Stimulated activated CD8-positive, alpha-beta memory T cell treated with anti-CD3 and anti-CD28 coated beads, Interleukin-12 subunit alpha, Interleukin-12 subunit beta, amount 100 ng/mL, for 4 hours (primary cell): ENCODE results near the gene LTA.

ENCODE experiments used
- DNase-seq: peaks from one replicate; pipeline ENCODE4 v3.0.0-alpha.2; 2020; ENCODE audit warnings: low read depth

The LTA gene

DNA sequence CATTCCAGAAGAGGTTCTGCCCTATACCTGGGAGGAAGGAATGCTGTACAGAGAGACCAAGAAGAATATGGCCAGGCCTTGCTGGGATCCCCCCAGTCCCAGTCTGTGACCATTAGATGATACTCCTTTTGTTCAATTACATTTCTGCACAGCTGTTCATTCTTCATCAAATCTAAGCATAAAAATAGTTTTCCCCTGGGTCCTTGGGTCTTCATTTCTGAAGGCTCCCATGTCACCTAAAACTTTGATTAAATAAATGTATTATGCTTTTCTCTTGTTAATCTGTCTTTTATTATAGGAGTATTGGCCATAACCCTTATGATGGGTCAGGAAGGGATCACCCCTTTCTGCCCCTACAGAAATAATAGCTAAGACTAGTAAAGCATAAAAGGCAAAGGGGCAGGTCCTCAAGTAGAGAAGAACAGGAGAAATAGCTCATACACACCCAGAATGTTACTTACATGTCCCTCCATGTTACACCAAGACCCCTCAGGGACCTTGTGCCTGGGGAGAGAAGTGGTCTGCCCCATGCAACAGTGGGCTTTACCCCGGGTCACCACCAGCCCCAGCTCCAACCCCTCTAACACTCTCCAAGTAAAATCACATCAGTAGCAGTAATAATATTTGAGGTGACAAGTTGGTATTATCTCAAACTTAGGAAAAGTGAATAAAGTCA is 2.1 kb upstream of the LTA start:
- no peak for DNase-seq

DNA sequence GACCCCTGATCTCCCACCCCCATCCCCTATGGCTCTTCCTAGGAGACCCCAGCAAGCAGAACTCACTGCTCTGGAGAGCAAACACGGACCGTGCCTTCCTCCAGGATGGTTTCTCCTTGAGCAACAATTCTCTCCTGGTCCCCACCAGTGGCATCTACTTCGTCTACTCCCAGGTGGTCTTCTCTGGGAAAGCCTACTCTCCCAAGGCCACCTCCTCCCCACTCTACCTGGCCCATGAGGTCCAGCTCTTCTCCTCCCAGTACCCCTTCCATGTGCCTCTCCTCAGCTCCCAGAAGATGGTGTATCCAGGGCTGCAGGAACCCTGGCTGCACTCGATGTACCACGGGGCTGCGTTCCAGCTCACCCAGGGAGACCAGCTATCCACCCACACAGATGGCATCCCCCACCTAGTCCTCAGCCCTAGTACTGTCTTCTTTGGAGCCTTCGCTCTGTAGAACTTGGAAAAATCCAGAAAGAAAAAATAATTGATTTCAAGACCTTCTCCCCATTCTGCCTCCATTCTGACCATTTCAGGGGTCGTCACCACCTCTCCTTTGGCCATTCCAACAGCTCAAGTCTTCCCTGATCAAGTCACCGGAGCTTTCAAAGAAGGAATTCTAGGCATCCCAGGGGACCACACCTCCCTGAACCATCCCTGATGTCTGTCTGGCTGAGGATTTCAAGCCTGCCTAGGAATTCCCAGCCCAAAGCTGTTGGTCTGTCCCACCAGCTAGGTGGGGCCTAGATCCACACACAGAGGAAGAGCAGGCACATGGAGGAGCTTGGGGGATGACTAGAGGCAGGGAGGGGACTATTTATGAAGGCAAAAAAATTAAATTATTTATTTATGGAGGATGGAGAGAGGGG is 1.4 kb downstream of the LTA start:
- DNase-seq = no peak

DNA sequence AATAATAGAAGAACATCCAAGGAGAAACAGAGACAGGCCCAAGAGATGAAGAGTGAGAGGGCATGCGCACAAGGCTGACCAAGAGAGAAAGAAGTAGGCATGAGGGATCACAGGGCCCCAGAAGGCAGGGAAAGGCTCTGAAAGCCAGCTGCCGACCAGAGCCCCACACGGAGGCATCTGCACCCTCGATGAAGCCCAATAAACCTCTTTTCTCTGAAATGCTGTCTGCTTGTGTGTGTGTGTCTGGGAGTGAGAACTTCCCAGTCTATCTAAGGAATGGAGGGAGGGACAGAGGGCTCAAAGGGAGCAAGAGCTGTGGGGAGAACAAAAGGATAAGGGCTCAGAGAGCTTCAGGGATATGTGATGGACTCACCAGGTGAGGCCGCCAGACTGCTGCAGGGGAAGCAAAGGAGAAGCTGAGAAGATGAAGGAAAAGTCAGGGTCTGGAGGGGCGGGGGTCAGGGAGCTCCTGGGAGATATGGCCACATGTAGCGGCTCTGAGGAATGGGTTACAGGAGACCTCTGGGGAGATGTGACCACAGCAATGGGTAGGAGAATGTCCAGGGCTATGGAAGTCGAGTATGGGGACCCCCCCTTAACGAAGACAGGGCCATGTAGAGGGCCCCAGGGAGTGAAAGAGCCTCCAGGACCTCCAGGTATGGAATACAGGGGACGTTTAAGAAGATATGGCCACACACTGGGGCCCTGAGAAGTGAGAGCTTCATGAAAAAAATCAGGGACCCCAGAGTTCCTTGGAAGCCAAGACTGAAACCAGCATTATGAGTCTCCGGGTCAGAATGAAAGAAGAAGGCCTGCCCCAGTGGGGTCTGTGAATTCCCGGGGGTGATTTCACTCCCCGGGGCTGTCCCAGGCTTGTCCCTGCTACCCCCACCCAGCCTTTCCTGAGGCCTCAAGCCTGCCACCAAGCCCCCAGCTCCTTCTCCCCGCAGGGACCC is 2.3 kb downstream of the LTA start:
- DNase-seq = no peak

DNA sequence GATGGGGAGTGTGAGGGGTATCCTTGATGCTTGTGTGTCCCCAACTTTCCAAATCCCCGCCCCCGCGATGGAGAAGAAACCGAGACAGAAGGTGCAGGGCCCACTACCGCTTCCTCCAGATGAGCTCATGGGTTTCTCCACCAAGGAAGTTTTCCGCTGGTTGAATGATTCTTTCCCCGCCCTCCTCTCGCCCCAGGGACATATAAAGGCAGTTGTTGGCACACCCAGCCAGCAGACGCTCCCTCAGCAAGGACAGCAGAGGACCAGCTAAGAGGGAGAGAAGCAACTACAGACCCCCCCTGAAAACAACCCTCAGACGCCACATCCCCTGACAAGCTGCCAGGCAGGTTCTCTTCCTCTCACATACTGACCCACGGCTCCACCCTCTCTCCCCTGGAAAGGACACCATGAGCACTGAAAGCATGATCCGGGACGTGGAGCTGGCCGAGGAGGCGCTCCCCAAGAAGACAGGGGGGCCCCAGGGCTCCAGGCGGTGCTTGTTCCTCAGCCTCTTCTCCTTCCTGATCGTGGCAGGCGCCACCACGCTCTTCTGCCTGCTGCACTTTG is 3.3 kb downstream of the LTA start, which contains the start of gene TNF:
Gene TNF (plus strand): TSS at position 231 of the 567 bp plus-strand sequence. CDS start 177 bp downstream, at position 408.
- peak; percentile 59 for DNase-seq

DNA sequence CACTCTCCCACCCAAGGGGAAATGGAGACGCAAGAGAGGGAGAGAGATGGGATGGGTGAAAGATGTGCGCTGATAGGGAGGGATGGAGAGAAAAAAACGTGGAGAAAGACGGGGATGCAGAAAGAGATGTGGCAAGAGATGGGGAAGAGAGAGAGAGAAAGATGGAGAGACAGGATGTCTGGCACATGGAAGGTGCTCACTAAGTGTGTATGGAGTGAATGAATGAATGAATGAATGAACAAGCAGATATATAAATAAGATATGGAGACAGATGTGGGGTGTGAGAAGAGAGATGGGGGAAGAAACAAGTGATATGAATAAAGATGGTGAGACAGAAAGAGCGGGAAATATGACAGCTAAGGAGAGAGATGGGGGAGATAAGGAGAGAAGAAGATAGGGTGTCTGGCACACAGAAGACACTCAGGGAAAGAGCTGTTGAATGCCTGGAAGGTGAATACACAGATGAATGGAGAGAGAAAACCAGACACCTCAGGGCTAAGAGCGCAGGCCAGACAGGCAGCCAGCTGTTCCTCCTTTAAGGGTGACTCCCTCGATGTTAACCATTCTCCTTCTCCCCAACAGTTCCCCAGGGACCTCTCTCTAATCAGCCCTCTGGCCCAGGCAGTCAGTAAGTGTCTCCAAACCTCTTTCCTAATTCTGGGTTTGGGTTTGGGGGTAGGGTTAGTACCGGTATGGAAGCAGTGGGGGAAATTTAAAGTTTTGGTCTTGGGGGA is 4.0 kb downstream of the LTA start:
- no peak for DNase-seq

DNA sequence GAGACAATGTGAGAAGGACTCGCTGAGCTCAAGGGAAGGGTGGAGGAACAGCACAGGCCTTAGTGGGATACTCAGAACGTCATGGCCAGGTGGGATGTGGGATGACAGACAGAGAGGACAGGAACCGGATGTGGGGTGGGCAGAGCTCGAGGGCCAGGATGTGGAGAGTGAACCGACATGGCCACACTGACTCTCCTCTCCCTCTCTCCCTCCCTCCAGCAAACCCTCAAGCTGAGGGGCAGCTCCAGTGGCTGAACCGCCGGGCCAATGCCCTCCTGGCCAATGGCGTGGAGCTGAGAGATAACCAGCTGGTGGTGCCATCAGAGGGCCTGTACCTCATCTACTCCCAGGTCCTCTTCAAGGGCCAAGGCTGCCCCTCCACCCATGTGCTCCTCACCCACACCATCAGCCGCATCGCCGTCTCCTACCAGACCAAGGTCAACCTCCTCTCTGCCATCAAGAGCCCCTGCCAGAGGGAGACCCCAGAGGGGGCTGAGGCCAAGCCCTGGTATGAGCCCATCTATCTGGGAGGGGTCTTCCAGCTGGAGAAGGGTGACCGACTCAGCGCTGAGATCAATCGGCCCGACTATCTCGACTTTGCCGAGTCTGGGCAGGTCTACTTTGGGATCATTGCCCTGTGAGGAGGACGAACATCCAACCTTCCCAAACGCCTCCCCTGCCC is 4.9 kb downstream of the LTA start:
- no peak for DNase-seq

DNA sequence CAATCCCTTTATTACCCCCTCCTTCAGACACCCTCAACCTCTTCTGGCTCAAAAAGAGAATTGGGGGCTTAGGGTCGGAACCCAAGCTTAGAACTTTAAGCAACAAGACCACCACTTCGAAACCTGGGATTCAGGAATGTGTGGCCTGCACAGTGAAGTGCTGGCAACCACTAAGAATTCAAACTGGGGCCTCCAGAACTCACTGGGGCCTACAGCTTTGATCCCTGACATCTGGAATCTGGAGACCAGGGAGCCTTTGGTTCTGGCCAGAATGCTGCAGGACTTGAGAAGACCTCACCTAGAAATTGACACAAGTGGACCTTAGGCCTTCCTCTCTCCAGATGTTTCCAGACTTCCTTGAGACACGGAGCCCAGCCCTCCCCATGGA is 5.5 kb downstream of the LTA start:
- DNase-seq = no peak

DNA sequence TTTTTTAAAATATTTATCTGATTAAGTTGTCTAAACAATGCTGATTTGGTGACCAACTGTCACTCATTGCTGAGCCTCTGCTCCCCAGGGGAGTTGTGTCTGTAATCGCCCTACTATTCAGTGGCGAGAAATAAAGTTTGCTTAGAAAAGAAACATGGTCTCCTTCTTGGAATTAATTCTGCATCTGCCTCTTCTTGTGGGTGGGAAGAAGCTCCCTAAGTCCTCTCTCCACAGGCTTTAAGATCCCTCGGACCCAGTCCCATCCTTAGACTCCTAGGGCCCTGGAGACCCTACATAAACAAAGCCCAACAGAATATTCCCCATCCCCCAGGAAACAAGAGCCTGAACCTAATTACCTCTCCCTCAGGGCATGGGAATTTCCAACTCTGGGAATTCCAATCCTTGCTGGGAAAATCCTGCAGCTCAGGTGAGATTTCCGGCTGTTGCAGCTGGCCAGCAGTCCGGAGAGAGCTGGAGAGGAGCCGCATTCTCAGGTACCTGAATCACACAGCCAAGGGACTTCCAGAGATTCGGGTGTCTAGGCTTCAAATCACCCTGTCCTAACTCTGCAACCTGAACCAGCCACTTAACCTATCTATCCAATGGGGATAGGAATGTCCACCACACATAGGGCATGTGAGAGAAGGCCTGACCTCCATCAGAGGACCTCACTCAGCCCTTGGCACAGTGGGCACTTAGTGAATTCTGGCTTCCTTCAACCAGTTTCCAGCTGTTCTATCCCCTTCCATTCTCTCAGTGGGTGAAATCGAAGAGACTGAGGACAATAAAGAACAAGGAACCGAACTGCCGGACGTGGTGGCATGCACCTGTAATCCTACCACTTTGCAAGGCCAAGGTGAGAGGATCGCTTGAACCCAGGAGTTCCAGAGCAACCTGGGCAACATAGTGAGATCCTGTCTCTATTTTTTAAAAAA is 6.4 kb downstream of the LTA start:
- DNase-seq = no peak

DNA sequence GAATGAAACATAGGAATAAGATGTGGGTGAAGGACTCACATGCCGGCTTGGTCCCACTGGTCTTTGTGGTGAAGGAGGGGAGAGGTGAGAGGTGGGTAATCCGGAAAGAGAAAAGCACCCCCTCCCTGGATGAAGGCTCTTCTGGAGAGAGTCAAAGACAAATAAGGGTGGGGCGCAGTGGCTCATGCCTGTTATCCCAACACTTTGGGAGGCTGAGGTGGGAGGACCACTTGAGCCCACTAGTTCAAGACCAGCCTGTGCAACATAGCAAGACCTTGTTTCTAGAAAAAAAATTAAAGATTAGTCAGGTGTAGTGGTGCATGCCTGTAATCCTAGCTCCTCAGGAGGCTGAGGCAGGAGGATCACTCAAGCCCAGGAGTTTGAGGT is 7.0 kb downstream of the LTA start:
- no peak for DNase-seq

DNA sequence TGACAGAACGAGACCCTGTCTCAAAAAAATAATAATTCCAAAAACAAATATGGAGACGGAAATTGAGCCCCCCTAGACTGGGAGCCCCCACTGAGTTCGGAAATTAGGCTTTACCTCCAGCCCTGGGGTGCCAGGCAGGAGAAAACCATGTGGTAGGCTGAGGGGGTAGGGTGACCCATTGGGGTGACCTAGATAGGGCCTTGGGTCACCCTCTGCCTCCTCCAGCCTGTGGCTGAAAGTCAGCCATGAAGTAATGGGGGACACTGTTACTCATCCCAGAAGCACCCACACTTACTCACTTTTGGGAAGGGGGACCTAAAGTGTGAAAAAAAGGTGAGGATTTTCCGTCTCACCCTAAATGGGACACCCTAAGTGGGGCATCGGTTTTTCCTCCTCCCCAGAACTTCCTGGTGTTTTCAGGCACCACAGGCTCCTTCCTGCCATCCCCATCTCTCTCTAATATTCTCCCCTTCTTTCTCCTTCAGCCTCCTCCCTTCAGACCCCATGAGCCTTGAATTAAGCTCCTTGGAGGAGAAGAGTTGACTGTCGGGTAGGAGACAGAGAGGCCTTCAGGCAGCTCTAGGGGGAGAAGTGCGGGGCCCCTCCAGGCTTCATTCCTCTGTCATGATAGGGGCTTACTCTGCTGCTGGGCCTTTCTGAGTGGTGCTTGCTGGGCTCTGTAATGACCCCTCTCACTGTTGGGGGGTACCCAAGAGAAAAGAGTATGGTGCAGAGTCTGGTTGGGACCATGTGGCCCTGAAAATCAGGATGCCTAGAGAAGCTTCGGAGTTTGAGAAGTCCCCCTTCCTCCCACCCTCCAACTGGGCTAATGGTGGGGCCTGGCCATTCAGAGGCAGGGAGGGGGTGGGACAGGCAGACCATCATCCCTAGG is 7.7 kb downstream of the LTA start:
- DNase-seq = no peak

DNA sequence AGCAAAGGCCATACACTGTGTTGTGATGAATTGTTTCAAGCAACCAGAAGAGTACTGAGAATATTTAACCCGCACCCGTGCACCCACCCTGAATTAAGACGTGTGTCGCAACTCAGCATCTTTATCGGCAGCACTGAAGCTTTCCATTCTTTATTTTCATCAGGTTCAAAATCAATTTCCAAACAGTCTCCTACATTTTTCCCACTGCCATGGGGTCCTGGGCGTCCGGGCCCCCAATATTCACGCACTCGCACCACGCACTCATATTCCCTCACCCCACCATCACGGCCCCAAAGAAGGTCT is 8.3 kb downstream of the LTA start:
- no peak for DNase-seq

DNA sequence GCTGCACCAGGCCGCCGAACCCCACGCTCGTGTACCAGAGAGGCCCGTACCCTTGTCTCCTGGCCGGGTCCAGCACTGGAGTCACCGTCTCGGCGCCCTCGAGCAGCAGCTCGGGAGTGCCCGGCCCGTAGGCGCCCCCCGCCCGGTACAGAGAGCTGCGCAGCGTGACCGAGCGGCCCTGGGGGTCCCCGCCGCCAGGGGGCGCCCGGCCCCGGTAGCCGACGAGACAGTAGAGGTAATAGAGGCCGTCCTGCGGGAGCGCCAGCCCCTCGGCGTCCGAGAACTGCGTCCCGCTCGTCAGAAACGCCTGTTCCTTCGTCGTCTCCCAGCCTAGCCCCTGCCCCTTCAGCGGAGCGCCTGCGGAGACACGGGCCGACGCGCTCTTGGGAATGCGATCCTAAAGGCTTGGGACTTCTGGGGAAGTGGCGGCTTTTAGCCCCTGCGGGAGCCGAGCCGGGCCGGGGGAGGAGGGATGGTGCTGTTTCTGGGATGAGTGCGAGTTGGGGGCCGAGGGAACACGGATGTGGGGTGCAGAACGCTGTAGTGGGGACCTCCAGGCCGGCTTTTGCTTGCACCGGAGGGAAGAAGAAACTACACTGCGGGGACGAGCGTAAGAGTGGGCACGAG is 8.8 kb downstream of the LTA start:
- peak; percentile 80 for DNase-seq

DNA sequence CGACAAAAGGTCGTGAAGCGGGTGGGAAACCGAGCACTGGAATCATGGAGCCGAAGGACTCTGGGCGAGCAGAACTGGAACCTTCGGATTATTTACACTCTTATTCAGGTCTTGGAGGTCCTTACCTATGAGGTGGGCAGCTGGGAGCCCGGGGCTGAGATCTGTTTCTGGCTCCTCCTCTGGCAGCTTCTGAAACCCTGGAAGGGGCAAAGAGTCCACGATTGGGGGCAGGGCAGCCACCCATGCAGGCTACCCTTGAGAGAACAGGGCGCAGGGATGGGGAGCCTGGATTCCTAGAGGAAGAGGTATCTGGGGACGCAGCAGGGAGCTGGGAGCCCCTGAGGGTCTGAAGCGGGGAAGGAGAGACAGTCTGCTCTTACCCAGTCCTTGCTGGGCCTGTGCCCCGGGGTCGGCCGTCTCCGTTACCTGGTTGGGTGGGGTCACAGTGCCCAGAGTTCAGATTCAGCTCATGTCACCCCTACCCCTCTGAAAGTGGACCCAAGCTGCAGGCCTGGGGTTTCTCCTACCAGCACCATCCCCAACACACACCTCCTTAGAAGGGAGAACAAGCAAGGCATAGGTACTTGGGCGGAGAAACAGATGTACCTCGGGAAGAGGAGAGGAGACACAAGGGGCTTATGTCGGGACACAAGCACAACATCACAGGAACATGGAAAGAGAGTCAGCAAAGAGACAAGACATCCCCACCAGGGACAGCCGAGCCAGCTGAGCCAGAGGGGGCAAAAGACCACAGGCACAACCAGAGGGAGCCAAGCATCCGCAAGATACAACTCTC is 9.5 kb downstream of the LTA start:
- no peak for DNase-seq

DNA sequence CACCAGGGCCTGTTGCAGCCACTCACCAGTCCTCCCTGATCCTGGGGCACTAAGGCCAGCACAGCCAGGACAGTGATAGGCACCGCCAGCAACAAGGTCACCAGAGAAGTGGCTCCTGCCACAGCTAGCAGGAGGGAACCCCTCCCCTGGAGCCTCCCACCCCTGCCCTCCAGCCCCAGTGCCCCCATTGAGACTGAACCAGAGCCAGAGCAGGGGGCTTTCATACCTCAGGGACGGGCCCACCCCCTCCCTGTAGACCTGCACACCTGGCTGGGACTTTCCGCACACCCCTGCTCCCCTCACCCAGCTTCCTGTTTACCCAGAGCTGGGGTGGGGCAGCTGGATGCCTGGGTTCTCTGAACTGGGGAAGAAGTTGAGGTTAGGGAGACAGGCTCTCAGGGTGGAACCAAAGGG is 10.1 kb downstream of the LTA start, which contains the start of gene LTB:
Gene LTB (minus strand): TSS at position 195 of the 414 bp plus-strand sequence. CDS start 7 bp downstream, at position 188.
- DNase-seq = no peak

DNA sequence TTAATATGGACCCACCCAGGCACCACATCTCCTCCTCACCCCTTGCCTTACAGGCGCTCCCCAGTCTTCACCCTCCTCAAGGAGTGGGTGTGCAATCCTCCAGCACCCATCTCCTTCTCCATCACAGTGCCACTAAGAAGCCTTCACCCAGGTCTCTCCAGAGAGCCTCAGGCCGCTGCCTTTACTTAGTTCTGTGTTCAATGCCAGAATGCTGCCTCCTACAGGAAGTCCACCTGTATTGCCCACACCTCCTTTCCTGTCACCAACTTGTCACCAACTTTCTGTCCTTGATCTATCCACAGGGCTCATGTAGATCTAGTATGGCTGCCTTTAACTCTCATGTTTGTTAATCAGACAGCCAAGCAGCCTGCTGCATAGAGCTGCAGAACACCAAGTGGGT is 13.4 kb downstream of the LTA start:
- DNase-seq = no peak

DNA sequence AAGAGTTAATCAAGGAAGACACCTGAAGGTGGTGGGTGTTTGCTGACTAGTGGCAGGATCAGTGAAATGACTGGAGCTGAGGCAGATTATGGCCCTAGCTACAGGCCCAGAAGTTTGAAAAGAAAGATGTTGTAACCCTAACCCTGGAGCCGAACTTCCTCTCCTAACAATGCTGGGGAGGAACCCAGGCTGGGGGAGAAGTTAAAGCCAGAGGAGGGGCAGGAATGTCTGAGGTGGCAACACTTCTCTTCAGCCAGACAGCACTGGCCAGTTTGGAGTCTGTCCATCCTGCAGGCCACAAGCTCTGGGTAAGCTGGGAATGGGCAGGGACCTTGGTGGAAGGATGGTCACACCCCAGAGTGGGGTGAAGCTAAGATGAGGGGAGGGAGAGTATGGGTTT is 13.9 kb downstream of the LTA start, which contains the start of gene LST1:
Gene LST1 (plus strand): TSS at position 270 of the 400 bp plus-strand sequence. CDS start 1,023 bp downstream, outside the sequence.
- no peak for DNase-seq
